ENCODE measurements around the gene DDAH2. TPM values are rescaled to one million over a fixed set of nuclear protein-coding genes. Genes with fewer than 3 reads are reported as not detected.
A peak's percentile ranks its signal among the peaks of the same experiment; 100 is the strongest.

The DDAH2 gene
- total RNA-seq, 1 donor from 2014 or later = 108 TPM

- peaks cover 0 to 4% of the 10 kb centered on the region in 2 donors for H3K36me3 ChIP-seq
- no peak within 1 kb of the TSS for H3K27ac ChIP-seq
- no peaks in the 10 kb centered on the region for H3K27me3 ChIP-seq
- no peak for DNase-seq (ENCODE audit: extremely low spot score in 2 of 2)
- TF ChIP-seq CTCF (IDR thresholded peaks at IDR 0.05) (no peak), POLR2AphosphoS5 (IDR thresholded peaks at IDR 0.05; ENCODE audit: insufficient read depth in 1 of 2, low read depth in 1 of 2) (no peak), POLR2A (IDR thresholded peaks at IDR 0.05) (no peak)
- H3K9me3 ChIP-seq = no peaks in the 10 kb centered on the region
- peaks cover 13% of the 10 kb centered on the region for H3K4me1 ChIP-seq
- intact Hi-C loops (cut with DNase I) = no loop called here
- H3K4me3 ChIP-seq = no peak within 1 kb of the TSS
These were observed 7.6 kb downstream of the DDAH2 start, which contains the start of gene LY6G6C for GRCh38 chr6:31721351-31722020. Gene LY6G6C, minus strand, starts transcription at chr6:31721746. Its CDS starts 67 bp downstream, at chr6:31721679.

- H3K4me3 ChIP-seq = peak overlapping the region in 1 of 2 donors; percentile 3
- no peaks in the 10 kb centered on the region for H3K9me3 ChIP-seq
- no peaks in the 10 kb centered on the region for H3K27me3 ChIP-seq
- intact Hi-C loops (cut with DNase I) = no loop called here
- no peaks in the 10 kb centered on the region for H3K36me3 ChIP-seq
- peaks cover 7% of the 10 kb centered on the region for H3K4me1 ChIP-seq
- H3K27ac ChIP-seq = no peak overlapping the region
- DNase-seq (ENCODE audit: extremely low spot score in 2 of 2) = no peak
- TF ChIP-seq CTCF (IDR thresholded peaks at IDR 0.05) (no peak), POLR2A (IDR thresholded peaks at IDR 0.05) (no peak), POLR2AphosphoS5 (IDR thresholded peaks at IDR 0.05; ENCODE audit: insufficient read depth in 1 of 2, low read depth in 1 of 2) (no peak)
These were observed 8.8 kb downstream of the DDAH2 start for GRCh38 chr6:31720196-31720770.

GRCh38 chr6:31719001-31719400, 10.1 kb downstream of the DDAH2 start:
- Histone ChIP-seq H3K36me3 (no peaks in the 10 kb centered on the region), H3K27ac (peak overlapping the region; percentile 71), H3K27me3 (no peaks in the 10 kb centered on the region), H3K9me3 (no peaks in the 10 kb centered on the region), H3K4me3 (no peak overlapping the region), H3K4me1 (peaks cover 13% of the 10 kb centered on the region)
- TF ChIP-seq POLR2AphosphoS5 (IDR thresholded peaks at IDR 0.05; ENCODE audit: insufficient read depth in 1 of 2, low read depth in 1 of 2) (no peak), CTCF (IDR thresholded peaks at IDR 0.05) (no peak), POLR2A (IDR thresholded peaks at IDR 0.05) (no peak)
- intact Hi-C loops (cut with DNase I) = no loop called here
- no peak for DNase-seq (ENCODE audit: extremely low spot score in 2 of 2)

GRCh38 chr6:31718265-31718664, 10.8 kb downstream of the DDAH2 start:
- Histone ChIP-seq H3K4me1 (peaks cover 14% of the 10 kb centered on the region), H3K27ac (peak overlapping the region; percentile 71), H3K27me3 (no peaks in the 10 kb centered on the region), H3K9me3 (no peaks in the 10 kb centered on the region), H3K36me3 (no peaks in the 10 kb centered on the region), H3K4me3 (no peak overlapping the region)
- no peak for DNase-seq (ENCODE audit: extremely low spot score in 2 of 2)
- TF ChIP-seq CTCF (IDR thresholded peaks at IDR 0.05) = no peak
- TF ChIP-seq POLR2AphosphoS5 (IDR thresholded peaks at IDR 0.05; ENCODE audit: insufficient read depth in 1 of 2, low read depth in 1 of 2) = peak in 1 of 2 donors; percentile 88
- intact Hi-C loops (cut with DNase I) = no loop called here

All from vagina (tissue), 2 donors.